SH-SY5Y (cell line): Measurements from ENCODE around the gene CHST11.

Experiments used
- GATA2 ChIP-seq: IDR thresholded peaks from 2 replicates; pipeline ENCODE4 v1.6.1; 2011; ENCODE audit warnings: mild to moderate bottlenecking, low read depth, low read length
- GATA3 ChIP-seq: IDR thresholded peaks from 2 replicates; pipeline ENCODE4 v1.6.1; 2011; ENCODE audit warnings: low read depth, mild to moderate bottlenecking, low read length, moderate library complexity

DNA sequence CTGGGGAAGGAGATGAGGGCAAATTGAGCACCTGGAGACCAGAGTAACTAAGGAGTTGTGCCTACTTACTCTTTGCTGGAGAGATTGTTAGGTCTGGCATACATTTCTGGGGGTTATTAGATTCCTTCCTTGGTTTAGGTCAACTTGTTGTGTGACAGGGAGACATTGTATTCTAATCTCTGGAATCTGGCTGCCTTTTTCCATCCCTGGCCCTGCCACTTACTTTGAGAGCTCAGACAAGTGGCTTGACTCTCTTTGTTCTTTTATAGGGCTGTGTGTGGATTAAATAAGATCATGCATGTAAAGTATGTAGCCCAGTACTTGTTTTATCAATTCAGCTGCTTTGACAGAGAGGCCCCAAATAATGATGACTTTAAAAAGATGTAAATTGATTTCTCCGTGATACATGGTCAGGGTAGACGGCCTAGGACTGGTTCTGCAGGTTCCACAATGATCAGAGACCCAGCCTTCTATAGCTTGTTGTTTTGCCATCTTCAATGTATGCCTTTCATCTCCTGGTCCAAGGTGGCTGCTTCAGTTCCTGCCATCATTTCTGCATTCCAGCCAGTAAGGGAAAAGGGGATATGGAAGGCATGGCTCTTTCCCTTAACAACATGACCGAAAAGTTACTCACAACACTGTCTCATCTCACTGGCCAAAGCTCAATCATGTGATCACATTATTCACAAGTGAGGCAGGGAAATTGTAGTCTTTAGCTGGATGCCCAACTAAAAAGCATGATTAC lies 72.6 kb downstream of the CHST11 start:
- no peak for TF ChIP-seq GATA2
- TF ChIP-seq GATA3 = no peak
